GM19455 (cell line): ENCODE measurements around the gene BST1.
A peak's percentile ranks its signal among the peaks of the same experiment; 100 is the strongest.
"Not testable (repeated sequence)": the region's sequence is repeated elsewhere in the genome, so short reads cannot be mapped to it uniquely, and the experiment has no call there.

Experiments
- ATAC-seq: cut with Tn5 transposase; IDR thresholded peaks from one replicate; pipeline ENCODE4 v1.9.1; 2021; ENCODE audit not compliant: unreplicated experiment

Gene BST1

DNA sequence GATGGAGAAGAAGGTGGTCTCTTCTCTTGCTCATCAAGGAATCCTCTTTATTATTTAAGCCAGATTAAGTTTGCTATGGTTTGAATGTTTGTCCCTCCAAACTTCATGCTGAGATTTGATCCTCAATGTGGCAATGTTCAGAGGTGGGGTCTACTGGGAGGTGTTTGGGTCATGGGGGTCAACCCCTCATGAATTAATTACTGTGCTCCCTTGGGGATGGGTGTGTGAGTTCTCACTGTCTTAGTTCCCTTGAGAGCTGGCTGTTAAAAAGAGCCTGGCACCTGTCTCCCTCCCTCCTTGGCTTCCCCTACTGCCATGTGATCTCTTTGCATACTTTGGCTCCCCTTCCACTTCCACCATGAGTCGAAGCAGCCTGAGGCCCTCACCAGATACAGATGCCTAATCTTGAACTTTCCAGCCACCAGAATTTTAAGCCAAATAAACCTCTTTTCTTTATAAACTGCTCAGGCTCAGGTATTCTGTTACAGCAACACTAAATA, 39.3 kb downstream of the BST1 start:
- ATAC-seq: no peak

DNA sequence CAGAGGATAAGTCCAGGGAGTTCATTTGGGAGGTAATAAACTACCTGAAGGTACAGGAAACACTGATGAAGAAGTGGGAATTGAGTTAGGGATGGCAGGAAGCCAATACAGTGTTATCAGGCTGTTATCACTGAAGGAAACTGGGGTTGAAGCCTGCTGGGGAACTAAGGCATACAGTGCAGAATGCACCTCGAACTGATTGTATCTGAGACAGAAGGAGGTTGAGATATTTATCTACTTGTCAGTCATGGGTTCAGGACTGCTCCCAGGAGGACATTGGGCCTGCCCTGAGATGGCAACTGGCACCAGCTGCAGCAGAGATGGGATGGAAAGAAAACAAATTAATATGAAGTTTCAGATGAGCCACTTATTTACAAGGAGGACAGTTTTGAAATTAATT, 39.8 kb downstream of the BST1 start:
- no peak for ATAC-seq

DNA sequence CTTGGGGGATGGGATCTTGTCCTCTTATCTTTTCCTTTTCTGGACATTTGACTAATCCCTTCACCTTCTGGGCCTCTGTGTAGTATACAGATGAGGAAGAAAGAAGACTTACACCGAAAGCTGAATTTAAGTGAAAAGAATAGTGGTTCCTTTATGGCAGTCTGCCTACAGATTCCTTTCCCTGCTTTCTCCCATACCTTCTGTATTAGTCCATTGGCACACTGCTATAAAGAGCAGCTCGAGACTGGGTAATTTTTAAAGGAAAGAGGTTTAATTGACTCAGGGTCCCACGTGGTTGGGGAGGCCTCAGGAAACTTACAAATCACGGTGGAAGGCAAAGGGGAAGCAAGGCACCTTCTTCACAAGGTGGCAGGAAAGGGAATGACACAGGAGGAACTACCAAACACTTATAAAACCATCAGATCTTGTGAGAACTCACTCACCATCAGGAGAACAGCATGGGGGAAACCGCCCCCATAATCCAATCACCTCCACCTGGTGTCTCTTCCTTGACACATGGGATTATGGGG, 41.2 kb downstream of the BST1 start:
- ATAC-seq: no peak

DNA sequence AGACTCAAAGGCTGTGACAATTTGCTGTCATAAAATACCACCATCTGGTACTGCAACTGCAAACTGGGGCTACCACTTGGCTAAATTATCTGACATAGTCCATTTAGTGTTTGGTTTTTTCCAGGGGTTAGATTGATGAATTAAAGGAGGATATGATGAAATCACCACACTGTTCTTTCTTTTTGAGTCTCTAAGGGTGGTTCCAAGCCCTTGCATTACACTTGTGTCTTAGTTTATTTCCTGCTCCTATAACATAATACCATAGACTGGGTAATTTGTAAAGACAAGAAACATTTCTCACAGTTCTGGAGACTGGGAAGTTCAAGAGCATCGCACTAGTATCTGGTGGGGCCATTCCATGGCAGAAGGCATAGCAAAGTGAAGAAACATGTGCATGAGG, 43.2 kb downstream of the BST1 start:
- ATAC-seq: no peak

DNA sequence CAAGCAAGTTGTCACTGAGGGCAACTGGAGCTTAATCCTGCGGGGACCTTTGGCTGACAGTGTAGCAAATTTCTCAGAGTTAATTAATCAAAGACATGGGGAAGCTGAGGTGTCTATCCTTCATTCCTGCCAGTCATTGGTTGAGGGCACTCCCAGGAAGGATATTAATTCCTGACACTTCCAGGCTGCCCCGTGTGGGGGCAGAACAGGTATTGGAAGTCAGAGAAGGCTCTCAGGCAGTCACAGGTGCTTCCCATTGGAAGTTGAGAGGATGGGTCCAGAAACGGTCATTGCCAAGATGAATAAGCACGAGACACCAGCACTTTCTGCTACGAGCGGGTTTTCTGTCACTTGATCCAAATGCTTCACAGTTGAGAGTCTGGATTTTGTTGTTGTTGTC, 46.1 kb downstream of the BST1 start:
- ATAC-seq: no peak

DNA sequence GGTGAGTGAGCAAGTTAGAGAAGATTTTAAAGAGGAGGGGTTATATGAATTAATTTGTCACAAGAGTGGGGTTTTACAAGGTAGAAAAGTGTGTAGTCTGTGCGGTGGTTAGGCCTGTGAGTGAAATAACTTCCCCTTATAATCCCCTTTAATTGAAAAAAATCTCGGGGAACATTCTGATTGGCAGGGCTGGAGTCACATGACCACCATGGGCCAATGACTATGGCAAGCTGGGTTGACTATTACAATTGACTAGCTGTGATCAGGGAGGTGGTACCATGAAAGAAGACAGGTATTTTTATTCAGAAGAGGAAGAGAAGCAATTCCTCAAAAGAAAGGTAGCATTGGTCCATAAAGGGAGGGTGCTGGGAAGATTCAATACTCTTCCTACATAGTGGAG, 48.3 kb downstream of the BST1 start:
- ATAC-seq: no peak

DNA sequence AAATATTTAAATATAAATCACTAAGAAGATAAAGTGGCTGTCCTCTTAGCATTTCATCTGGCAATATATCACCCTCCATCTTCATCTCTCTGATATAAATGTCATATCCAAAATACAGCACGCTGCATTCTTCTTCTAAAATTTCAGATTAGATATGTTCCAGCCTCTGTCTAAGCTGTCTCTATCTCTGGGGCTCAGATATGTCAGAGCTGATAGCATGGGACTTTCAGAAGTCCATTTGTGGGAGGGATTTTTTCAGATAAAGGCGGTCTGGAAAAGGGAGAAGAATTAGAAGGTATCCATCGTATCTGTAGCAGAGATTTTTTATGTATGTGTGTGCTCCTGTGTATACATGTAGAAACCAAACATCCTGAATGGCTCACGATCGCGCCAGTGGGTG, 50.2 kb downstream of the BST1 start:
- no peak for ATAC-seq

DNA sequence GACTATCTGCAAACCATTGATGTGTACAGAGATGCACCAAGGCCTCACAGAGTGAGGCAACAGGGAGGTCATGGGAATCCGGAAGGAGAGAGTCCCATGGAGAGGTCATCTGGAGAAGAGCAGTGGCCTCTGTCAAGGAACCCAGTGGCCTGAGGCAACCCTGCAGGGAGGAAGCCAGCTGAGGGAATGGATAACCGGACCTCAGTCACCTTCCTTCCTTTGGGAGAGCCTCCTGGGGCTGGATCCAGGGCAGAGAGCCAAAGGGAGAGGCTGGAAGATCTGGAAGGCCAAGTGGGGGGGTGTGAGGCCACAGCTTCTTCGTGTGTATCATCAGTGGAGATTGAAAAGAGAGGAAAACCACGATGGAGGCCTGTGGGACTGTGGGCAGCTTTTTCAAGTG, 50.9 kb downstream of the BST1 start:
- ATAC-seq: no peak

DNA sequence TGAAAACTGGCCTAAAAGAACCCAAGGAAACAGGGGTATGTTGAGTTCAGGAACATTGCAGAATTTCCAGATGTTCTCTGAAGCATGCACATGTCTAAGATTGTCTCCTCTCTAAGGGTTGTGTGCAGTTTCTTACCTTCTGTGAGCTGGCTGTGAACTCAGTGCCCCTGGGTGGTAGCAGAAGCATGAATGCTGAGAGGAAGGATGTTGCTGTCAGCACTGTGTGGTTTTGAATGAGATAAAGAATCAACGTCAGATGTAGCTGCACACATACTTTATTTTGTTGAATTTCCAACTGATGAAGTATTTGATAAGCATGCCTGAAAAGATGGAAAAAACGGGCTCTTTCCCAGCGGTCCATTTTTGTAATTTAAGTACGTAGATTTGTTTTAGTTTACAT, 51.5 kb downstream of the BST1 start:
- ATAC-seq: no peak

DNA sequence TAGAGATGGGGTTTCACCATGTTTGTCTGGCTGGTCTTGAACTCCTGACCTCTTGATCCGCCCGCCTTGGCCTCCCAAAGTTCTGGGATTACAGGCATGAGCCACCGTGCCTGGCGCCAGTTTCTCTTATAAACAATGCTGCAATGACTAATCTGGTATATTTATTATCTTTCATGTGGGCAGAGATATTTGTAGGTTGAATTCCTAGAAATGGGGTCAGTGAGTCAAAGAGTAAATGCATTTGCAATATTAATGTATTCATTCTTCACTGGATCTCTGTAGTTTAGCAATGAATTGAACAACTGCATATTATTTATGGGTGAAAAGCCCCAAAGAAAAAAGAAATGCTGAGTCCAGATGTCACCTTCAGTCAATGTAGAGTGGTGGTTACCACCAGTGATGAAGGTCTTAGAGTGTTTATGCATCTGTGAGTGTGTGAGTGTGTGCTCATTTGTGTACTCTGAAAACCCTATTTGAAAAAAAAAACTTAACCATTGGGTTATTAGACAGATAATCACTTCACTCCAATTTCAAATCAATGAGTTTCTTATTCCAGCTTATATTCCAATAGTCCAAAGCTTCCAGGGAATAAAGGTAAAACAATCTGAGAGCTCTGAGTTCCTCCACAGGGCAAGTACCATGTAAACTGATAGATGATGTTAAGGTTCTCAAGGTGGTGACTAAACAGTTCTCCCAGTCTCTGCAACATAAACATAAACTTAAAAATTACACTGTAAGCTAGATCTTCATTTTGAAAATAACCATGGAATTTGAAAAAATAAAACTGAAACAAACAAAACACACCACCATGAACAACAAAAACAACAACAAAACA, 52.7 kb downstream of the BST1 start:
- ATAC-seq: peak; percentile 26

DNA sequence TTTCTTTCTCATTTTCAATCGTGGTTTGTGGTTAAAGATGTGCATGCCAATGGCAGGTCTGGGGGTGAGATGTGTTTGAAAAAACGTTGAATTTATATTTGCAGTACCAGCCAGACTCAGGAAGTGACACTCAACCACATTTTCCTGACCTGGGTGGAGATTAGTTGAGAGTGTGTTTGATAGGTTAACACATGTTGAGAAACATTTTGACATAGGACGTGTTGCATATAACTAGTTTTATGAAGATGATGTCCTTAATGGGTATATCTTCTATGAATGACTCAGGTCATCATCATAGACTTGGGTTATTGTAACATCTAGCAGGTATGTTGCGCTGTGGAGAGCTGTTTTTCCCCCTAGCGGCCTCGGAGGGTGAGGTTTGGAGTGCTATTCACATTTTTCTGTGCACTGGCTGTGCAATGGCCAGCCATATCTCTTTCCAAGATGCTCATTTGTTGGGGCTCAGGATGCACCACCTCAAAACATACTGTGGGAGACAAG, 53.5 kb downstream of the BST1 start:
- ATAC-seq: peak; percentile 87

DNA sequence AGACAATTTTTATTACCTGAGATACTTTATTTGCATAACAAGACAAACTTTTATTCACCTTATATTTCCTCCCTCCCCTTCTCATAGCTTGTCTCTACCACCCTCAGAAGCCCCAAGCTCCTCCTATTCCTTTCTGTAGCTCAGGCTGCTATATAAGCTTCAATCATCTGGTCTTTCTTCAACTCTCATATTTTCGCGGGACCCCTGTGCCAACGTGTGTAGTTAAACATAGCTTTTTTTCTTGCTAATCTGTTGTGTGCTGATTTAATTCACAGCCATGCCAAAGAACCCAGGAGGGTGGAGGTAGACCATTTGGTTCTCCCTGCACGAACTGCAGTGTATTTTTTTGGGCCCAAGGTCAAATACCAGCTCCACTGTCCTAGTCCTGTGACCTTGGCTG, 54.2 kb downstream of the BST1 start:
- ATAC-seq: no peak

DNA sequence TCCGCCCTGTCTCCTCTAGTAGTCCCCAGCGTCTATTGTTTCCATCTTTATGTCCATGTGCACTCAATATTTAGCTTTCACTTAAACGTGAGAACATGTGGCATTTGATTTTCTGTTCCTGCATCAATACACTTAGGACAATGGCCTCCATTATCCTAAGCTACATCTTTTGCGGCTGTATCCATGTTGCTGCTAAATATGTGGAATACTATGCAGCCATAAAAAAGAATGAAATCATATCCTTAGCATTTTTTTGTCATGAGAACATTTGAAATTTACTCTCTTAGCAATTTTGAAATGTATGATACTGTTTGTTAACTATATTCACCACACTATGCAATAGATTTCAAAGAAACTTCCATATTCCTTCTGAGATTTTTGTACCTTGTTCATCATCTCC, 55.4 kb downstream of the BST1 start:
- no peak for ATAC-seq

DNA sequence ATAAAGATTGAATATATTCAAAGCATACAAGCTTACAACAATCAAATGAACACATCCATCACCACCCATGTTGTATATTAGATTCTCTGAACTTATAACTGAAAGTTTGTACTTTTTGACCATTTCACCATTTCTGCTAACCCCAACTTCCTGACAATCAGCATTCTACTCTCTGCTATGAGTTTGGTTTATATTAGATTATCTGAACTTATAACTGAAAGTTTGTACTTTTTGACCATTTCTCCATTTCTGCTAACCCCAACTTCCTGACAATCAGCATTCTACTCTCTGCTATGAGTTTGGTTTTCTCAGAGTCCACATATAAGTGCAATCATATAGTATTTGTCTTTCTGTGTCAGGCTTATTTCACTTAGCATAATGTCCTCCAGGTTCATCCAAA, 59.6 kb downstream of the BST1 start:
- not testable (repeated sequence) for ATAC-seq

DNA sequence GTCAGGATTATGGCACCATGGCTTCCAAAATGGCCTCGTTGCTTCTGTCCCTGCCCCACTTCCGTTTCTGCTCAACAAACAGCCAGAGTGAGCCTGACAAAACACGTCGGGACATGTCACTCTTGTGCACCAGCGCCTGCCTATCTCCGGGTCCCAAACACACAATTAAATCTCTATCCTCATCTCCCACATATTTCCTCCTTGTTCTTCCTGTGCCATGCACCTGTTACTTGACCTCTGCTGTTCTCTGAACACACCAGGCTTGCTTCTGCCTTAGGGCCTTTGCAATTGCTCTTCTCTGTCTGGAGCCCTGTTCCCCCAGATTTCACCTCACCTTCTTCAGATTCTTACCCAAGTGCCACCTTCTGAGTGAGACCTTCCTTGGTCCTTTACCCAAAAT, 62.5 kb downstream of the BST1 start:
- ATAC-seq: no peak

DNA sequence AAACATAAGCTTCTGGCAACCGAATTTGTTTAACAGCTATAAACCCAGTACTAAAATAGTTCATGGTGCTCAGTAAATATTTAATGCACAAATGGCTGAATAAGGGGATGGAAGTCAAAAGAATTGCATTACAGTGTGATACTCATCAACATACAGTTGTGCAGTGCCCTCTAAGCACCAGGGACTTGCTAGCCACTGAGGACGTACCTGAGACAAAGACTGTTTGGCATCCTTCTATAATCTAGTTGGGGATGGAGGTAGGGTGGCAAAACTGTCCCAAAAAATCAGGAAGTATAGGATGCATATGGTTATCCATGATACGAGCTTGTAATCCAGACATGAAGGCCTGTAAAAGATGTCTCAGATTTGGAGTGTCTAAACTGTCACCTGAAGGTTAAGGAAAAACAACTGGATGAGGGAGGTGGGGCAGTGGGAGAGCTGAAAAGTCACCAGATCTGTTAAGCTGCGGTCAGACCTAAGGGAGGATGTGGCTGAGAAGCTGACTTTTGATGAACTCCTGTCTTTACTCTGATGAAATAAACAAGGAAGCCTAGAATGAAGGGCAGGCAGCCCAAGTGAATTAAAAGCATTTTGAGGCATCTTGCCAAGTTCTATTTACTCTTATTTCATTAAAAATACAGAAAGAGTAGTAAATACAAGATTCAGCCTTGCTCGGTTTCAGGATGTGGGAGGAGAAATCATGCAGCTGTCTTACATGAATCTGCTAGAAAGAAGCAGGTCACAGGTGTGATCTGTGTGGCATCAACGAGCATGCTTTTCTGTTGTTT, 63.2 kb downstream of the BST1 start:
- peak; percentile 68 for ATAC-seq

DNA sequence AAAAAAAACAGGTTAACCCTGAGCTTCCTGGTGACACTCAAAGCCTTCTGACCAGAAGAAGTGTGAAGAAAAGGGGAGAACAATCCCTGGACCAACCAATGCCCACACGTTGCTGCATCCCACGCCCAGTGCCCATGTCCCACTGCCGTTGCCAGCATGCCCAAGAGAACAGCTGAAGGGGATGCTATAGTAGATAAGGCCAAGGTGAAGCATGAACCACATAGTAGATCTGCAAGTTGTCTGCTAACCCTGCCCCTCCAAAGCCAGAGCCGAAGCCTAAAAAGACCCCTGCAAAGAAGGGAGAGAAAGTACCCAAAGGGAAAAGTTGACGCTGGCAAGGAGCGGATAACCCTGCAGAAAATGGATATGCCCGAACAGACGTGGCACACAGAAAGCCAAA, 64.0 kb downstream of the BST1 start:
- ATAC-seq: no peak

DNA sequence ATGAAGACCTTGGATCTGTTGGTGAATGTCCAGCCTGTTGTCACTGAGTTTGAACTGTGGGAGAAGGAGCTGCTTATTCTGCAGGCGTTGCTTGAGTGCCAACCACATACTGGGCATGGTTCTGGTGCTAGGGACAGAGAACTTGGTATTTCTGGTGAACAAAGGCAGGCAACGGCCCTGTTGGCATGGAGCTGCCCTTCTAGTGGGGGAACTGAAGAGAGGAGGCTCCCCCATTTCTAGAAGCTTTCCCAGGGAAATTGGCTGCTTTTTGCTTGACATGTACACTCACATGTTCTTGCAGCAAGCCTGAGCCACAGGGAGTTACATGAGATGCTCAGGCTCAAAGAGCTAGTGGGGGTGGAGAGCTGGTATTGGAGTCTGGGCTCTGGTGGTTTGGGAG, 66.3 kb downstream of the BST1 start:
- ATAC-seq: no peak

DNA sequence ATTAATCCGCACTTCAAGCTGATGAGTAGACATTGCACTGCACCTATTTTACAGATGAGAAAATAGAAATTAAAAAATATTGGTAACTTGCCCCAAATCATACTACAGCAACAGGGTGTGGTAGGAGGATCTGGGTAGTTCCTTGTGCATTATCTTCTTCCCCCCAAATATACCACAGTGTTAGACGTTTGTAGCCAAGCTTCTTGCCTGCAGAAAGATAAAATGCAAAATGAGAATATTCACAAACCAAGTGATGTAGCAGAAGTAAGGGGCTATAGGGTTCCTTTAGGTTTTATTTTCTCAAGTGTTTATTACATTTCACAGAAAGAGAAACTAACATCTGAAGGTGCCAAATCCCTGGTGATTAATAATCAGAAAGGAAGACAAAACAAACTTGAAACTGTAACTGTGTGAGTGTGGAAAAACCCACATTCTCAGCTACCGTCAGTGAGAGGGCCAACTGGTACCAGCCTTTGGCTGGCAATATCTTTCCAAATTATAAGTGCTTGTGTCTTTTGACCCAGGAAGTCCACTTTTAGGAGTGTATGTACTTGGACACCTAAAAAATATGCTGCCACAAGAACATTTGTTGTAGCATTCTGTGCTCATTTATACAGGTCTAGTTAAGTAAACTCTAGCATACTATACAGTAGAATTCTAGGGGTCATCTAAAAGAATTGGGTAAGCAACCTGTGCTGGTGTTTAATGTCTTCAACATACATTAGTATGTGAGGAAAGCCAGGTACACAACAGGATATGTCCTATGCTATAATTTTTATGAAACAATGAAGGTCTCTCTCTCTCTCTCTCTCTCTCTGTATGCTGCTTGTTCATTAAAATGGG, 68.6 kb downstream of the BST1 start:
- ATAC-seq: peak; percentile 75

DNA sequence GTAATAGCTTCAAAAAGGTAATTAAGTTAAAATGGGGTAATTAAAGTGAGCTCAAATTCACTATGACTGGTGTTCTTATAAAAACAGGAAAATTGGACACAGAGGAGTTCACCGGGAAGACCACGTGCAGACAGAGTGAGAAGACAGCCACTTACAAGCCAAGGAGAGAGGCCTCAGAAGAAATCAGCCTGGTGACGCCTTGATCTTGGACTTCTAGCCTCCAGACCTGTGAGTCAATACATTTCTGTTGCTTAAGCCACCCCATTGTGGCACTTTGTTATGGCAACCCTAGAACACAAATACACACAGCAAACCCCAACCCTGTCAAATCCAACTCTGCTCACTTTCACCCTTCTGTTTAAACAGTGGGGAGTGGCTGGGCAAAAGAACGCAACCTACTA, 71.2 kb downstream of the BST1 start:
- no peak for ATAC-seq
